PC-9 (cell line): ENCODE measurements around the gene SPG11. TPM values are rescaled to one million over a fixed set of nuclear protein-coding genes. Genes with fewer than 3 reads are reported as not detected.

ENCODE experiments used
- BruUV-seq: library from RNA; stranded (reverse); fragments of 400-500 nt; replicated peaks from 2 replicates; lab custom pipeline; 2021; lab: Mats Ljungman, UMichigan
- CTCF ChIA-PET: fragments of 300-600 bp; sonication (Branson Sonifier 250); formaldehyde crosslinking; loops from one replicate; lab custom pipeline; 2022; ENCODE audit warnings: antibody characterized with exemption; lab: Charles Lee
- POLR2A ChIA-PET: fragments of 300-600 bp; sonication (Branson Sonifier 250); formaldehyde crosslinking; loops from one replicate; lab custom pipeline; 2022; ENCODE audit warnings: antibody characterized with exemption; ENCODE audit not compliant: unreplicated experiment; lab: Charles Lee
- DNase-seq, 2 experiments: peaks; one replicate each; pipeline versions ENCODE4 v3.0.0 to v3.0.0-alpha.2; 2015 to 2022; ENCODE audit warnings: mixed read lengths in 1 of 2
- H2AFZ ChIP-seq: fragments of 200-600 bp; sonication (generic); 2 replicates; pipeline ENCODE4 v1.8.1; 2017; ENCODE audit warnings: antibody characterized with exemption
- H3F3A ChIP-seq: fragments of 200-600 bp; sonication (generic); 2 replicates; pipeline ENCODE4 v1.8.1; 2017; ENCODE audit warnings: antibody characterized with exemption, mild to moderate bottlenecking, low read depth; ENCODE audit not compliant: insufficient read depth
- H3K27ac ChIP-seq: fragments of 200-600 bp; sonication (generic); 2 replicates; pipeline ENCODE4 v1.6.1; 2016; ENCODE audit warnings: mixed run types
- H3K27me3 ChIP-seq: fragments of 200-600 bp; sonication (generic); 2 replicates; pipeline ENCODE4 v1.6.1; 2016; ENCODE audit warnings: low read depth, mixed run types; ENCODE audit not compliant: insufficient read depth
- H3K36me3 ChIP-seq: fragments of 200-600 bp; sonication (generic); 2 replicates; pipeline ENCODE4 v1.6.1; 2016; ENCODE audit warnings: low read depth, mixed run types
- H3K4me1 ChIP-seq: fragments of 200-600 bp; sonication (generic); replicated peaks from 2 replicates; pipeline ENCODE4 v1.6.1; 2016; ENCODE audit warnings: mixed run types; ENCODE audit not compliant: insufficient read depth
- H3K4me2 ChIP-seq: fragments of 200-600 bp; sonication (generic); 2 replicates; pipeline ENCODE4 v1.6.1; 2017; ENCODE audit warnings: mixed run types
- H3K4me3 ChIP-seq: fragments of 200-600 bp; sonication (generic); 2 replicates; pipeline ENCODE4 v1.6.1; 2016; ENCODE audit warnings: mixed run types
- H3K79me2 ChIP-seq: fragments of 200-600 bp; sonication (generic); 2 replicates; pipeline ENCODE4 v1.6.1; 2017; ENCODE audit warnings: low read depth, mixed run types
- H3K9me2 ChIP-seq: fragments of 200-600 bp; sonication (generic); 2 replicates; pipeline ENCODE4 v1.8.1; 2017; ENCODE audit warnings: mild to moderate bottlenecking; ENCODE audit not compliant: insufficient read depth
- H3K9me3 ChIP-seq: fragments of 200-600 bp; sonication (generic); 2 replicates; pipeline ENCODE4 v1.8.1; 2016; ENCODE audit warnings: low read depth; ENCODE audit not compliant: insufficient read depth
- H4K20me1 ChIP-seq: fragments of 200-600 bp; sonication (generic); 2 replicates; pipeline ENCODE4 v1.8.1; 2017; ENCODE audit not compliant: insufficient read depth
- EZH2 ChIP-seq: fragments of 200-600 bp; sonication (generic); IDR thresholded peaks from 2 replicates; pipeline ENCODE4 v1.8.0; 2017; ENCODE audit warnings: antibody characterized with exemption, low read depth
- intact Hi-C: fragments of 100-400 bp; cut with micrococcal nuclease; formaldehyde crosslinking; loops from one replicate; pipeline ENCODE4 v1.10.0; 2022; ENCODE audit not compliant: unreplicated experiment
- total RNA-seq: library from RNA; stranded (reverse); gene quantifications from 2 replicates; pipeline ENCODE4 v1.2.3, GENCODE V29; 2021
- TF ChIP-seq, protein P1 (sequence below): fragments of 200-600 bp; sonication (generic); conservative IDR thresholded peaks from 2 replicates; pipeline ENCODE4 v1.6.1; 2017; ENCODE audit warnings: mixed run types, antibody characterized with exemption, mild to moderate bottlenecking, moderate library complexity

The SPG11 gene
- total RNA-seq, 1 experiment from 2014 or later: 64.2 TPM

DNA sequence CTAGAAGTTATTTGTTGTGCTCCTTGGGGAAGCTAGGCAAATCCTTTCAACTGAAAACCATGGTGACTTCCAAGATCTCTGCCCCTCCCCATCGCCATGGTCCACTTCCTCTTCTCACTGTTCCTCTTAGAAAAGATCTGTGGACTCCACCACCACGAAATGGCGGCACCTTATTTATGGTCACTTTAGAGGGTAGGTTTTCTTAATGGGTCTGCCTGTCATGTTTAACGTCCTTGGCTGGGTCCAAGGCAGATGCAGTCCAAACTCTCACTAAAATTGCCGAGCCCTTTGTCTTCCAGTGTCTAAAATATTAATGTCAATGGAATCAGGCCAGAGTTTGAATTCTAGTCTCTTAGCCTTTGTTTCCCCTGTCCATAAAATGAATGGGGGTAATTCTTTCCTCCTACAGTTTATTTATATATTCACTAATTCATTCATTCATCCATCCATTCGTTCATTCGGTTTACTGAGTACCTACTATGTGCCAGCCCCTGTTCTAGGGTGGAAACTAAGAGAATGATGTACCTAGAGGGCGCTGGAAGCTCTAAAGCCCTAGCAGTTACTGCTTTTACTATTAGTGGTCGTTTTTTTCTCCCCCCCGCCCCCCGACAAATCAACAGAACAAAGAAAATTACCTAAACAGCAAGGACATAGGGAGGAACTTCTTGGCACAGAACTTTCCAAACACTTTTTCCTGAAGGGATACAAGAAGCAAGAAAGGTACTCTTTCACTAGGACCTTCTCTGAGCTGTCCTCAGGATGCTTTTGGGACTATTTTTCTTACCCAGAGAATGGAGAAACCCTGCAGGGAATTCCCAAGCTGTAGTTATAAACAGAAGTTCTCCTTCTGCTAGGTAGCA is 47.0 kb upstream of the SPG11 start:
- BruUV-seq: TSS peak; percentile 63
- Histone ChIP-seq H3K36me3 (no peaks in the 10 kb centered on the region; the same call in 1 of the 2 replicates), H3K9me2 (no peaks in the 10 kb centered on the region), H3K4me1 (peaks cover 28% of the 10 kb centered on the region), H3K4me2 (peak overlapping the region; percentile 88), H2AFZ (peak overlapping the region; percentile 88), H3K9me3 (no peaks in the 10 kb centered on the region), H3K4me3 (peak overlapping the region; percentile 94), H3K27ac (peak overlapping the region; percentile 53), H4K20me1 (no peaks in the 10 kb centered on the region), H3F3A (peaks cover 10% of the 10 kb centered on the region; the same call in 1 of the 2 replicates), H3K79me2 (peaks cover 41% of the 10 kb centered on the region), H3K27me3 (no peaks in the 10 kb centered on the region)
- CTCF ChIA-PET: interaction anchor here (0.6 to 1.6 kb wide), 5 partner anchors 16 to 307 kb away, joined by 3 to 4 read pairs (median 3); partner anchors contain the start of gene SPG11
- no peak for TF ChIP-seq EZH2
- TF ChIP-seq, protein P1, sequence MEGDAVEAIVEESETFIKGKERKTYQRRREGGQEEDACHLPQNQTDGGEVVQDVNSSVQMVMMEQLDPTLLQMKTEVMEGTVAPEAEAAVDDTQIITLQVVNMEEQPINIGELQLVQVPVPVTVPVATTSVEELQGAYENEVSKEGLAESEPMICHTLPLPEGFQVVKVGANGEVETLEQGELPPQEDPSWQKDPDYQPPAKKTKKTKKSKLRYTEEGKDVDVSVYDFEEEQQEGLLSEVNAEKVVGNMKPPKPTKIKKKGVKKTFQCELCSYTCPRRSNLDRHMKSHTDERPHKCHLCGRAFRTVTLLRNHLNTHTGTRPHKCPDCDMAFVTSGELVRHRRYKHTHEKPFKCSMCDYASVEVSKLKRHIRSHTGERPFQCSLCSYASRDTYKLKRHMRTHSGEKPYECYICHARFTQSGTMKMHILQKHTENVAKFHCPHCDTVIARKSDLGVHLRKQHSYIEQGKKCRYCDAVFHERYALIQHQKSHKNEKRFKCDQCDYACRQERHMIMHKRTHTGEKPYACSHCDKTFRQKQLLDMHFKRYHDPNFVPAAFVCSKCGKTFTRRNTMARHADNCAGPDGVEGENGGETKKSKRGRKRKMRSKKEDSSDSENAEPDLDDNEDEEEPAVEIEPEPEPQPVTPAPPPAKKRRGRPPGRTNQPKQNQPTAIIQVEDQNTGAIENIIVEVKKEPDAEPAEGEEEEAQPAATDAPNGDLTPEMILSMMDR: no peak; the same call in 1 of the 2 replicates
- no peak for DNase-seq
- intact Hi-C loops: loop anchor here (1.0 kb wide), 2 partner anchors 16 to 47 kb away; partner anchors contain the start of gene SPG11
- POLR2A ChIA-PET: interaction anchor here (0.6 to 1.2 kb wide), 3 partner anchors 16 to 47 kb away, joined by 3 to 7 read pairs (median 5); partner anchors contain the start of gene SPG11

DNA sequence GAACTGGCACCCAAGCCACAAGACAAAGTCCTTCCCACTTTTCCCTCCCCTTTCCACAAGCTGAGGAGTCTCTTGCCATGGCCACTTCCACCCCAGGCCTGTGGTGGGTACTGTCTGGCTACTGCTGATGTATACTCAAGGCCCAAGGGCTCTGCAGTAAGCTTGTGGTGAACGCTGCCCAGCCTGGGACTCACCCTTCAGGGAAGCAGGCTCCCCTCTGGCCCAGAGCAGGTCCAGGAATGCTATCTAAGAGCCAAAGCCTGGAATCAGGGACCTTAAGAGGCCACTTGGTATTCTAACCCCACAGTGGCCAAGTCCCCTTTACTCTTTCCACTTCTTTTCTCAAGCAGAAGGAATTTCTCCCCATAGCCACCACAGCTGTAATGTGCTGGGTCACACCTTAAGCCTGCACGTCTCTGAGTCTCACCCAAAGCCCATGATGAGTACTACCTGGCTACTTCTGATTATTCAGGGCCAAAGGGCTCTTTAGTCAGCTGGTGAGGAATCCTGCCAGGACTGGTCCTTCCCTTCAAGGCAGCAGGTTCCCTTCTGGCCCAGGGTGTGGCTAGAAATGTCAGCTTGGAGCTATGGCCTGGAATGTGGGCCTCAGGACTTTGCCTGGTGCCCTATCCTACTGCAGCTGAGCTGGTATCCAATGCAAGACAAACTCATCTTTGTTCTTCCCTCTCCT is 43.6 kb upstream of the SPG11 start:
- Histone ChIP-seq H3K27ac (peak overlapping the region; percentile 57), H3K4me3 (no peak overlapping the region), H3K79me2 (peaks cover 7% of the 10 kb centered on the region), H3K27me3 (no peaks in the 10 kb centered on the region), H3K36me3 (no peaks in the 10 kb centered on the region), H3K9me3 (no peaks in the 10 kb centered on the region), H3F3A (peaks cover 10% of the 10 kb centered on the region; the same call in 1 of the 2 replicates), H3K4me2 (peak overlapping the region; percentile 30), H4K20me1 (no peaks in the 10 kb centered on the region), H2AFZ (no peak overlapping the region), H3K4me1 (peaks cover 28% of the 10 kb centered on the region), H3K9me2 (no peaks in the 10 kb centered on the region)
- intact Hi-C loops: no loop called here
- peak; percentile 70 to 89 for DNase-seq
- TF ChIP-seq EZH2: no peak
- TF ChIP-seq, protein P1: no peak
- CTCF ChIA-PET: no interaction called here
- BruUV-seq: no TSS peak
- POLR2A ChIA-PET: interaction anchor here (0.6 kb wide), 1 partner anchor 162 kb away, joined by 18 read pairs; no protein-coding TSS in a partner anchor

DNA sequence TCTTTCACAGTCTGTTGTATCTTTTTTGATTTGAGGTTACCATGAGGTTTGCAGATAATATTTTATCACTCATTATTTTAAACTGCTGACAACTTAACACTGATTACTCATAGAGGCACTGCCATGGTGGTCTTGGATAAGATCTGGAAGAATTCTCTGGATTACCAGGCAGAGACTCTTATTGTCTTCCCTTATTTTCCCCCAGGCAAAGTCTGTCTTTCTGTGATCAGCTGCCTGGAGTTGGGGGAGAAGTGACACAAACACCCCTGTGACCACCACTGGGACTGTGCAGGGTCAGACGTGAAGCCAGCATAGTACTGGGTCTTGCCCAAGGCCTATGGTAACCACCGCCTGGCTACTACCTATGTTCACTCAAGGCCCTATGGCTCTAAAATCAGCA is 42.9 kb upstream of the SPG11 start:
- Histone ChIP-seq H3K36me3 (no peaks in the 10 kb centered on the region), H3K9me2 (no peaks in the 10 kb centered on the region)

More for the DNA sequence above, 42.9 kb upstream of the SPG11 start:
- no peak overlapping the region for H3K4me3 ChIP-seq
- H3K27me3 ChIP-seq: no peaks in the 10 kb centered on the region
- TF ChIP-seq EZH2: no peak
- TF ChIP-seq, protein P1: no peak
- peak overlapping the region; percentile 57 for H3K27ac ChIP-seq
- no peaks in the 10 kb centered on the region for H4K20me1 ChIP-seq
- CTCF ChIA-PET: no interaction called here
- peaks cover 28% of the 10 kb centered on the region for H3K4me1 ChIP-seq
- peak overlapping the region; percentile 15 for H3K4me2 ChIP-seq
- H2AFZ ChIP-seq: no peak overlapping the region
- BruUV-seq: no TSS peak
- 0 out of 2 replicates have a peak, but pooled peaks cover under 1% of the 10 kb centered on the region for H3K79me2 ChIP-seq
- DNase-seq: no peak
- POLR2A ChIA-PET: no interaction called here
- no peaks in the 10 kb centered on the region for H3K9me3 ChIP-seq
- intact Hi-C loops: no loop called here
- H3F3A ChIP-seq: peaks cover 10% of the 10 kb centered on the region; the same call in 1 of the 2 replicates
